H1 (cell line): ENCODE data around the gene LMAN1L. TPM values are rescaled to one million over a fixed set of nuclear protein-coding genes. Genes with fewer than 3 reads are reported as not detected.

ENCODE experiments used
- CBX5 ChIP-seq: fragments of 300-800, 300-1000 bp; sonication (generic); IDR thresholded peaks from 2 replicates; pipeline ENCODE4 v1.7.1; 2016; ENCODE audit warnings: antibody characterized with exemption, low read length, low read depth
- CHD1 ChIP-seq: IDR thresholded peaks from 2 replicates; pipeline ENCODE4 v1.6.1; 2012; ENCODE audit warnings: low read depth, low read length, improper control_type of control experiment
- CHD7 ChIP-seq: fragments of 300-600 bp; sonication (generic); IDR thresholded peaks from 2 replicates; pipeline ENCODE4 v1.7.1; 2012; ENCODE audit warnings: low read length, moderate library complexity, mild to moderate bottlenecking, inconsistent platforms; ENCODE audit not compliant: insufficient replicate concordance
- JUN ChIP-seq: IDR thresholded peaks from 2 replicates; pipeline ENCODE4 v1.6.1; 2011; ENCODE audit warnings: low read depth, mild to moderate bottlenecking, improper control_type of control experiment, low read length
- MAX ChIP-seq: IDR thresholded peaks from 2 replicates; pipeline ENCODE4 v1.6.1; 2012; ENCODE audit warnings: inconsistent platforms
- NRF1 ChIP-seq: IDR thresholded peaks from 2 replicates; pipeline ENCODE4 v1.6.1; 2011; ENCODE audit warnings: mild to moderate bottlenecking, low read depth, low read length, improper control_type of control experiment
- POLR2A ChIP-seq, 2 experiments: IDR thresholded peaks; 1 replicate in 1 of 2; 2 replicates in 1 of 2; pipeline ENCODE4 v1.6.1; 2011; ENCODE audit warnings: low read depth in 2 of 2, low read length in 2 of 2, mild to moderate bottlenecking in 2 of 2; ENCODE audit errors: control extremely low read depth in 1 of 2
- YY1 ChIP-seq: IDR thresholded peaks from 2 replicates; pipeline ENCODE4 v1.6.1; 2011; ENCODE audit warnings: low read depth, mild to moderate bottlenecking, low read length
- polyA plus RNA-seq, 7 experiments: library from polyadenylated mRNA; depleted of rRNA in 3 of 7; stranded (reverse) in 5 of 7; unstranded in 2 of 7; fragments of >200 nt in 5 of 7; fragments of 200-250 nt in 2 of 7; gene quantifications; 1 replicate in 5 of 7; 2 replicates in 1 of 7; 4 replicates in 1 of 7; pipeline versions ENCODE4 v1.2.1 to v1.2.3, GENCODE V29; 2011 to 2013; ENCODE audit warnings: missing spikeins in 2 of 7, mixed read lengths in 2 of 7
- total RNA-seq: library from RNA; stranded (reverse); fragmentation: NEBNext Ultra II Directional; extraction: Animal tissue kit (Norgen Biotek cat#: 25700); gene quantifications from 2 replicates; pipeline ENCODE4 v1.2.1, GENCODE V29; 2021

Gene LMAN1L
- total and polyA plus RNA-seq, 2 of the 8 experiments (the other 6 are each of a cell fraction or from before 2014, with no cell fraction given), result not detected

DNA sequence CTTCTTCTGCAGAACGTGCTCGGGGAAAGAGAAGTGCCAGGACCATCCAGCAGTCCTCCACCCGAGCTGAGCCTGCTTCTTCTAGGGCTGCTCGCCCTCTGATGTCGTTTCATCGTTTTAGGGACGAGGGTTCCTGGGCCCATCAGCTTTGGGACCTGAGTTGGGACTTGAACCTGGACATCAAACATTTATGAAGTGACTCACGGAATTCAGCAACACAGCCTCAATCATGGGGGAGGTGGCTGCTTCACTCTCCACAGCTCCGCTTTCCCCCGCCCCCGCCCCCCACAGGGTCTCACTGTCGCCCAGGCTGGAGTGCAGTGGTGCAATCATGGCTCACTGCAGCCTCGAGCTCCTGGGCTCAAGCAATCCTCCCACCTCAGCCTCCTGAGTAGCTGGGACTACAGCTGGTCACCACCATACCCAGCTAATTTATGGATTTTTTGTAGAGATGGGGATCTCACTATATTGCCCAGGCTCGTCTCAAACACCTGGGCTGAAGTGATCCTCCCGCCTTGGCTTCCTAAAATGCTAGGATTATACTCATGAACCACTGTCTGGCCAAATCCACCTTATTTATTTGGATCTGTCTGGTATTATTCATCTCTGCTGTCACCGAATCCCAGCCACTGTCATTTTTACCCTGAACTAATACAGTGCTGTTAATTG, 61.3 kb downstream of the LMAN1L start (continued):
- TF ChIP-seq CHD7 (no peak), NRF1 (no peak), CBX5 (no peak), YY1 (no peak), MAX (0 out of 2 replicates have a peak, but pooled peaks have one; percentile 3), CHD1 (no peak), POLR2A (IDR thresholded peaks at IDR 0.05; ENCODE audit: control extremely low read depth in 1 of 2, low read depth in 2 of 2, low read length in 2 of 2) (no peak), JUN (no peak)
